Activated CD8-positive, alpha-beta T cell treated with anti-CD3 and anti-CD28 coated beads for 36 hours (primary cell): Measurements from ENCODE around the gene FAM228B. TPM values are rescaled to one million over a fixed set of nuclear protein-coding genes. Genes with fewer than 3 reads are reported as not detected.
"Not testable (repeated sequence)": the region's sequence is repeated elsewhere in the genome, so short reads cannot be mapped to it uniquely, and the experiment has no call there.

Experiments used
- ATAC-seq: fragments of 200-7000 bp; cut with Tn5 transposase; one replicate; pipeline ENCODE4 v1.10.0; 2021; ENCODE audit warnings: mild to moderate bottlenecking, moderate library complexity
- CTCF ChIA-PET: fragments of 350-600 bp; sonication (Branson Sonifier 250); formaldehyde crosslinking; loops from one replicate; lab custom pipeline; 2021; ENCODE audit warnings: antibody characterized with exemption; lab: Charles Lee
- POLR2A ChIA-PET: fragments of 350-600 bp; sonication (Branson Sonifier 250); formaldehyde crosslinking; loops from one replicate; lab custom pipeline; 2021; ENCODE audit warnings: antibody characterized with exemption; lab: Charles Lee
- DNase-seq: peaks from one replicate; pipeline ENCODE4 v3.0.0-alpha.2; 2020
- H3K27ac Mint-ChIP-seq: one replicate; pipeline ENCODE4 v1.8.0; 2021; ENCODE audit warnings: mild to moderate bottlenecking, mixed read lengths
- H3K27me3 Mint-ChIP-seq: one replicate; pipeline ENCODE4 v1.8.0; 2021; ENCODE audit warnings: mixed read lengths
- H3K36me3 Mint-ChIP-seq: one replicate; pipeline ENCODE4 v1.8.0; 2021; ENCODE audit warnings: low read depth, mixed read lengths
- H3K4me1 Mint-ChIP-seq: one replicate; pipeline ENCODE4 v1.8.0; 2021; ENCODE audit warnings: low read depth, mixed read lengths
- H3K4me3 Mint-ChIP-seq: one replicate; pipeline ENCODE4 v1.8.0; 2021; ENCODE audit warnings: mild to moderate bottlenecking, moderate library complexity, mixed read lengths
- H3K9me3 Mint-ChIP-seq: one replicate; pipeline ENCODE4 v1.8.0; 2021; ENCODE audit warnings: mixed read lengths
- CTCF ChIP-seq: fragments of 200-600 bp; IDR thresholded peaks from one replicate; pipeline ENCODE4 v1.8.0; 2022; ENCODE audit warnings: antibody characterized with exemption, mild to moderate bottlenecking
- intact Hi-C: fragments of 100-400 bp; cut with micrococcal nuclease; formaldehyde crosslinking; loops from one replicate; pipeline ENCODE4 v1.10.0; 2022
- total RNA-seq, 2 experiments: library from RNA; stranded (reverse); gene quantifications; one replicate each; pipeline ENCODE4 v1.2.3, GENCODE V29; 2021

FAM228B gene
- total RNA-seq, 2 experiments from 2014 or later = 4.5 to 5.7 TPM

GRCh38 chr2:24191848-24192247 is 68.6 kb downstream of the FAM228B start:
- Mint-ChIP-seq H3K4me1 (no peaks in the 10 kb centered on the region), H3K4me3 (no peak overlapping the region), H3K9me3 (peaks cover 12% of the 10 kb centered on the region), H3K27me3 (no peaks in the 10 kb centered on the region), H3K27ac (no peak overlapping the region), H3K36me3 (peaks cover 3% of the 10 kb centered on the region)
- no peak for TF ChIP-seq CTCF
- CTCF ChIA-PET = no interaction called here
- DNase-seq (no peak), ATAC-seq (no peak)
- intact Hi-C loops = no loop called here
- POLR2A ChIA-PET = no interaction called here

GRCh38 chr2:24197213-24197612 is 73.9 kb downstream of the FAM228B start:
- CTCF ChIA-PET, ATAC-seq: not testable (repeated sequence)

GRCh38 chr2:24199968-24200590 is 76.8 kb downstream of the FAM228B start:
- CTCF ChIA-PET = no interaction called here
- Mint-ChIP-seq H3K4me1 (no peaks in the 10 kb centered on the region), H3K36me3 (peaks cover 21% of the 10 kb centered on the region), H3K27me3 (no peaks in the 10 kb centered on the region), H3K4me3 (no peak overlapping the region), H3K27ac (no peak overlapping the region), H3K9me3 (peaks cover 1% of the 10 kb centered on the region)
- intact Hi-C loops = no loop called here
- no peak for TF ChIP-seq CTCF
- POLR2A ChIA-PET = no interaction called here
- DNase-seq = no peak
- ATAC-seq = no peak

More at GRCh38 chr2:24197213-24197612, 73.9 kb downstream of the FAM228B start:
- POLR2A ChIA-PET, H3K9me3 Mint-ChIP-seq, H3K4me1 Mint-ChIP-seq, H3K27ac Mint-ChIP-seq, intact Hi-C loops, DNase-seq, H3K27me3 Mint-ChIP-seq, H3K4me3 Mint-ChIP-seq, H3K36me3 Mint-ChIP-seq: not testable (repeated sequence)

- no peak for TF ChIP-seq CTCF
- CTCF ChIA-PET = no interaction called here
- H3K27me3 Mint-ChIP-seq = no peaks in the 10 kb centered on the region
- ATAC-seq (no peak), DNase-seq (no peak)
- no peak overlapping the region for H3K4me3 Mint-ChIP-seq
- H3K36me3 Mint-ChIP-seq = peaks cover 23% of the 10 kb centered on the region
- H3K9me3 Mint-ChIP-seq = peaks cover 1% of the 10 kb centered on the region
- intact Hi-C loops = no loop called here
- no peak overlapping the region for H3K27ac Mint-ChIP-seq
- POLR2A ChIA-PET = no interaction called here
- H3K4me1 Mint-ChIP-seq = no peaks in the 10 kb centered on the region
These were observed 77.5 kb downstream of the FAM228B start for GRCh38 chr2:24200799-24201198.

GRCh38 chr2:24203029-24203786 is 79.9 kb downstream of the FAM228B start:
- Mint-ChIP-seq H3K36me3 (peaks cover 23% of the 10 kb centered on the region), H3K27me3 (no peaks in the 10 kb centered on the region), H3K4me1 (no peaks in the 10 kb centered on the region), H3K27ac (no peak overlapping the region), H3K9me3 (no peaks in the 10 kb centered on the region), H3K4me3 (no peak overlapping the region)
- no peak for DNase-seq
- ChIA-PET CTCF (interaction anchor here (1.1 kb wide), 1 partner anchor 207 kb away, joined by 3 read pairs; no protein-coding TSS in a partner anchor), POLR2A (no interaction called here)
- TF ChIP-seq CTCF = no peak
- intact Hi-C loops = no loop called here
- no peak for ATAC-seq
